GM19452 (cell line): Measurements from ENCODE around the gene MYOT.

Experiments
- ATAC-seq: cut with Tn5 transposase; IDR thresholded peaks from one replicate; pipeline ENCODE4 v1.9.1; 2021; ENCODE audit not compliant: unreplicated experiment

MYOT gene

GRCh38 chr5:137899493-137899892, 31.8 kb downstream of the MYOT start:
- no peak for ATAC-seq

- ATAC-seq: no peak
Observed at GRCh38 chr5:137901011-137901817, 33.6 kb downstream of the MYOT start.

- no peak for ATAC-seq
Observed at GRCh38 chr5:137902408-137903133, 34.9 kb downstream of the MYOT start.

GRCh38 chr5:137914758-137915157, 47.1 kb downstream of the MYOT start:
- no peak for ATAC-seq

GRCh38 chr5:137916923-137917322, 49.3 kb downstream of the MYOT start:
- no peak for ATAC-seq

- no peak for ATAC-seq
Observed at GRCh38 chr5:137921931-137922330, 54.3 kb downstream of the MYOT start.

- no peak for ATAC-seq
Observed at GRCh38 chr5:137923856-137924255, 56.2 kb downstream of the MYOT start.

GRCh38 chr5:137932800-137933199, 65.1 kb downstream of the MYOT start:
- ATAC-seq: no peak

- ATAC-seq: no peak
Observed at GRCh38 chr5:137933491-137933911, 65.8 kb downstream of the MYOT start.

- ATAC-seq: no peak
Observed at GRCh38 chr5:137935190-137935589, 67.5 kb downstream of the MYOT start.

- no peak for ATAC-seq
Observed at GRCh38 chr5:137935694-137936093, 68.0 kb downstream of the MYOT start.
